DOHH2 (cell line): ENCODE data around the gene CHKB.

Experiments used
- H3F3A ChIP-seq: fragments of 200-600 bp; sonication (generic), shearing (Covaris generic); 2 replicates; pipeline ENCODE4 v1.6.0; 2016; ENCODE audit warnings: antibody characterized with exemption, mild to moderate bottlenecking; ENCODE audit not compliant: control insufficient read depth, insufficient read depth
- H3K27ac ChIP-seq: fragments of 200-600 bp; sonication (generic); 2 replicates; pipeline ENCODE4 v1.5.1; 2014; ENCODE audit warnings: low read depth, mild to moderate bottlenecking, low read length, moderate library complexity
- H3K27me3 ChIP-seq: fragments of 200-600 bp; sonication (generic); 2 replicates; pipeline ENCODE4 v1.6.1; 2014; ENCODE audit warnings: mild to moderate bottlenecking, low read length, mixed read lengths; ENCODE audit not compliant: control insufficient read depth
- H3K36me3 ChIP-seq: fragments of 200-600 bp; sonication (generic); 2 replicates; pipeline ENCODE4 v1.6.1; 2014; ENCODE audit warnings: mild to moderate bottlenecking, low read length, moderate library complexity, mixed read lengths; ENCODE audit not compliant: control insufficient read depth
- H3K4me1 ChIP-seq: fragments of 200-600 bp; sonication (generic); 2 replicates; pipeline ENCODE4 v1.6.1; 2014; ENCODE audit warnings: mild to moderate bottlenecking, low read length, mixed read lengths; ENCODE audit not compliant: control insufficient read depth
- H3K4me2 ChIP-seq: fragments of 200-600 bp; sonication (generic); 2 replicates; pipeline ENCODE4 v1.6.0; 2014; ENCODE audit warnings: mild to moderate bottlenecking, low read length, moderate library complexity
- H3K4me3 ChIP-seq: fragments of 200-600 bp; sonication (generic); 2 replicates; pipeline ENCODE4 v1.5.1; 2014; ENCODE audit warnings: mild to moderate bottlenecking, low read length, mixed read lengths
- H3K79me2 ChIP-seq: fragments of 200-600 bp; sonication (generic); 2 replicates; pipeline ENCODE4 v1.6.1; 2014; ENCODE audit warnings: mild to moderate bottlenecking, low read length, mixed read lengths; ENCODE audit not compliant: control insufficient read depth
- H3K9me2 ChIP-seq: fragments of 200-600 bp; sonication (generic); replicated peaks from 2 replicates; pipeline ENCODE4 v1.6.1; 2014; ENCODE audit warnings: mild to moderate bottlenecking, low read length, mixed read lengths; ENCODE audit not compliant: control insufficient read depth
- H3K9me3 ChIP-seq: fragments of 200-600 bp; sonication (generic); 2 replicates; pipeline ENCODE4 v1.6.1; 2014; ENCODE audit warnings: antibody characterized with exemption, low read length, mixed read lengths; ENCODE audit not compliant: control insufficient read depth, insufficient read depth
- H4K20me1 ChIP-seq: fragments of 200-600 bp; sonication (generic); 2 replicates; pipeline ENCODE4 v1.6.0; 2014; ENCODE audit warnings: low read depth, mild to moderate bottlenecking, antibody characterized with exemption, low read length, moderate library complexity; ENCODE audit not compliant: control insufficient read depth, insufficient read depth
- EZH2phosphoT487 ChIP-seq: fragments of 200-600 bp; sonication (generic); IDR thresholded peaks from 2 replicates; pipeline ENCODE4 v1.6.1; 2017; ENCODE audit warnings: borderline replicate concordance, mild to moderate bottlenecking, antibody characterized with exemption, low read length, moderate library complexity, mixed read lengths
- TF ChIP-seq, protein P1 (sequence below): fragments of 200-600 bp; sonication (generic); IDR thresholded peaks from one replicate; pipeline ENCODE4 v1.5.1; 2014; ENCODE audit warnings: antibody characterized with exemption, mild to moderate bottlenecking, low read depth, low read length; ENCODE audit not compliant: poor library complexity, severe bottlenecking

Gene CHKB

GRCh38 chr22:50600967-50601668, 18.5 kb upstream of the CHKB start:
- H4K20me1 ChIP-seq = no peaks in the 10 kb centered on the region
- H3K4me1 ChIP-seq = peaks cover 7% of the 10 kb centered on the region
- H3K36me3 ChIP-seq = no peaks in the 10 kb centered on the region
- no peak overlapping the region for H3K27ac ChIP-seq
- no peaks in the 10 kb centered on the region for H3K9me3 ChIP-seq
- H3K4me2 ChIP-seq = peak overlapping the region; percentile 17; the same call in 1 of the 2 replicates
- no peaks in the 10 kb centered on the region for H3K9me2 ChIP-seq
- no peaks in the 10 kb centered on the region for H3K79me2 ChIP-seq
- TF ChIP-seq, protein P1, sequence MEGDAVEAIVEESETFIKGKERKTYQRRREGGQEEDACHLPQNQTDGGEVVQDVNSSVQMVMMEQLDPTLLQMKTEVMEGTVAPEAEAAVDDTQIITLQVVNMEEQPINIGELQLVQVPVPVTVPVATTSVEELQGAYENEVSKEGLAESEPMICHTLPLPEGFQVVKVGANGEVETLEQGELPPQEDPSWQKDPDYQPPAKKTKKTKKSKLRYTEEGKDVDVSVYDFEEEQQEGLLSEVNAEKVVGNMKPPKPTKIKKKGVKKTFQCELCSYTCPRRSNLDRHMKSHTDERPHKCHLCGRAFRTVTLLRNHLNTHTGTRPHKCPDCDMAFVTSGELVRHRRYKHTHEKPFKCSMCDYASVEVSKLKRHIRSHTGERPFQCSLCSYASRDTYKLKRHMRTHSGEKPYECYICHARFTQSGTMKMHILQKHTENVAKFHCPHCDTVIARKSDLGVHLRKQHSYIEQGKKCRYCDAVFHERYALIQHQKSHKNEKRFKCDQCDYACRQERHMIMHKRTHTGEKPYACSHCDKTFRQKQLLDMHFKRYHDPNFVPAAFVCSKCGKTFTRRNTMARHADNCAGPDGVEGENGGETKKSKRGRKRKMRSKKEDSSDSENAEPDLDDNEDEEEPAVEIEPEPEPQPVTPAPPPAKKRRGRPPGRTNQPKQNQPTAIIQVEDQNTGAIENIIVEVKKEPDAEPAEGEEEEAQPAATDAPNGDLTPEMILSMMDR = no peak
- no peak for TF ChIP-seq EZH2phosphoT487
- H3K4me3 ChIP-seq = no peak overlapping the region
- peaks cover 27% of the 10 kb centered on the region for H3K27me3 ChIP-seq
- H3F3A ChIP-seq = 0 out of 2 replicates have a peak, but pooled peaks cover 6% of the 10 kb centered on the region

DNA sequence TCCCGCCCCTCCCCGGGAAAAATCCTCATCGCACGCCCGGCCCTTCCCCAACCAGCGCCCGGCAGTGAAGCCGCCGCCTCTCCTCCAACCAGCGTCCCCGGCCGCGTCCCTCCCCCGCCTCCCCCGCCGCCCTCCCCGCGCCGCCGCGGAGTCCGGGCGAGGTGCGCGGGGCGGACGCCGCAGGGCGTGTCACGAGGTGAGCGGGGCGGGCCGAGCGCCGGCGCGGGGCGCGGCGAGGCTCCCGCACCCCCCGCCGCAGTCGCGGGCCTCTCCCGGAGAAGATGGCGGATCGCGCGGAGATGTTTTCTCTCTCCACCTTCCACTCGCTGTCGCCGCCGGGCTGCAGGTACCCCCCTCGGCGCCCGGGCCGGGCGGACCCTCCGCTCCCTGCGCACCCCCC, 17.9 kb upstream of the CHKB start, which contains the start of gene MAPK8IP2:
TSS of gene MAPK8IP2 (plus strand) at position 256 of the 400 bp plus-strand sequence. CDS start at position 282, 26 bp downstream.
- no peaks in the 10 kb centered on the region for H3K9me3 ChIP-seq
- no peaks in the 10 kb centered on the region for H3K36me3 ChIP-seq
- 0 out of 2 replicates have a peak, but pooled peaks cover 6% of the 10 kb centered on the region for H3F3A ChIP-seq
- H3K9me2 ChIP-seq = no peaks in the 10 kb centered on the region
- no peaks in the 10 kb centered on the region for H4K20me1 ChIP-seq
- peak within 1 kb of the TSS; percentile 17; the same call in 1 of the 2 replicates for H3K4me2 ChIP-seq
- no peak for TF ChIP-seq EZH2phosphoT487
- TF ChIP-seq, protein P1 = no peak
- no peak within 1 kb of the TSS; the same call in 1 of the 2 replicates for H3K4me3 ChIP-seq
- peaks cover 3% of the 10 kb centered on the region for H3K4me1 ChIP-seq
- H3K27ac ChIP-seq = no peak within 1 kb of the TSS
- H3K79me2 ChIP-seq = no peaks in the 10 kb centered on the region
- H3K27me3 ChIP-seq = peaks cover 27% of the 10 kb centered on the region

GRCh38 chr22:50599816-50600455, 17.3 kb upstream of the CHKB start:
- no peak overlapping the region; the same call in 1 of the 2 replicates for H3K4me3 ChIP-seq
- no peak overlapping the region for H3K27ac ChIP-seq
- peaks cover 27% of the 10 kb centered on the region for H3K27me3 ChIP-seq
- no peak for TF ChIP-seq EZH2phosphoT487
- TF ChIP-seq, protein P1 = no peak
- H3K9me2 ChIP-seq = no peaks in the 10 kb centered on the region
- H4K20me1 ChIP-seq = no peaks in the 10 kb centered on the region
- no peaks in the 10 kb centered on the region for H3K9me3 ChIP-seq
- 0 out of 2 replicates have a peak, but pooled peaks cover 6% of the 10 kb centered on the region for H3F3A ChIP-seq
- H3K36me3 ChIP-seq = no peaks in the 10 kb centered on the region
- no peaks in the 10 kb centered on the region for H3K4me1 ChIP-seq
- no peaks in the 10 kb centered on the region for H3K79me2 ChIP-seq
- H3K4me2 ChIP-seq = peak overlapping the region; percentile 16; the same call in 1 of the 2 replicates
